Caki2 (cell line): Measurements from ENCODE around the gene FGF14. TPM values are rescaled to one million over a fixed set of nuclear protein-coding genes. Genes with fewer than 3 reads are reported as not detected.
A peak's percentile ranks its signal among the peaks of the same experiment; 100 is the strongest.

Experiments used
- DNase-seq: peaks from one replicate; pipeline ENCODE4 v3.0.0-alpha.2; 2015; ENCODE audit warnings: low read depth
- in situ Hi-C: cut with HindIII; loops from 2 replicates; pipeline ENCODE4 v1.10.0; 2016; ENCODE audit warnings: low sequenced_read_pairs, low pct_unique_long_range_greater_than_20kb, mixed read lengths
- total RNA-seq: library from RNA; depleted of rRNA; stranded (reverse); fragments of >200 nt; shearing (Covaris generic); gene quantifications from 2 replicates; pipeline ENCODE4 v1.2.3, GENCODE V29; 2014; ENCODE audit warnings: low replicate concordance

The FGF14 gene
- total RNA-seq, 1 experiment from 2014 or later, result not detected

DNA sequence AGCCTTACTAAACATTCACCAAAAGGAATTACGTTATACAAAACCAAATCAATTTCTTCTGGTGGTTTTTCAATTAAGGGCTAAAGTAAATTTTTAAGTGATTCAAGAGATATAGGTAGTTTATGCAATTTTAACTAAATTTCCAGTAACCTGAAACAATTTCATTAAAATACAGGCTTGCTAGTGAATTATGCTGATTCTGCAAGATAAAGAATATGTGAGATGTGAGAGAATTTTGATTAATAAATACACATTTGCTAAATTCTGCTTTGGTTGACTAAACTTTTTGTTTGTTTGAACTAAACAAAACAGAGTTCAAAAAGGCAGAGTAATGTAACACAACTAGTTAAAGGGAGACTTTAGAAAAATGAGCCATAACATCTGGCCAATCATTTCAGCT is 27.1 kb downstream of the FGF14 start:
- in situ Hi-C loops, result no loop called here
- no peak for DNase-seq

DNA sequence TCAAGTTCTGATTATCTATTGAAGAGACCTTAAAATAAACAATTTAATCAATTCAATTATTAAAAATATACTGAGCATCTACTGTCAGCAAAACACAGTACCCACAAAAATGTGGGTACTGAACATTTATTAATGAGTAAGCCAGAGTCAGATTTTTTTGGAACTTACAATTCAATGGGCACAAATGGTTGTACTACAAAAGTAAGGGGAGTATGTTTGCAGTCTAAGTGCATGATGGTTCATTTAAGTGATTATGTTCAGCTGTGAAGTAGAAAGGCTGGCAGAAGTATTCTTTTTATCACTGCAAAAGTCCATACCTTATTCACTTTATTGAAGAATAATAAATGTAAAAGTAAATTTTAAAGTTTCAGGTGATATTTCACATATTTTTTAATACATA is 27.6 kb downstream of the FGF14 start:
- DNase-seq, result no peak
- in situ Hi-C loops, result no loop called here

DNA sequence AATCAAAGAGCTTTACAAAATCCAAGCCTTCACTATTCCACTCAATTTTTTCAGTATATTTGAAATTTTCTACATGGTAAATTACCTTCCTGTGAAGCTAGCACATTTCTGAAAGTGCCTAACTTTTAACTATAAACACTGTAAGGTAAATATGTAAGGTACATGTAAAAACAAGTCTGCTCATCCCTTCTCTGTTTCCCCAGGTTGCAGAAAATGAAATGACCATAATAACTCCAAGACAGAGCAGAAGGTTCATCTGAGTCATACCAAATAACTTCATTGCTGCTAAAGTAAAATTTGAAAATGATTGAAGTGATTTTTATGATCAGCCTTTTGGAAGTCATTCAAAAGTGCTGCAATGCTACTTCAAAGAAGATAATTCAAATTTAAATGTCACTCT is 28.6 kb downstream of the FGF14 start:
- no peak for DNase-seq
- in situ Hi-C loops, result no loop called here

DNA sequence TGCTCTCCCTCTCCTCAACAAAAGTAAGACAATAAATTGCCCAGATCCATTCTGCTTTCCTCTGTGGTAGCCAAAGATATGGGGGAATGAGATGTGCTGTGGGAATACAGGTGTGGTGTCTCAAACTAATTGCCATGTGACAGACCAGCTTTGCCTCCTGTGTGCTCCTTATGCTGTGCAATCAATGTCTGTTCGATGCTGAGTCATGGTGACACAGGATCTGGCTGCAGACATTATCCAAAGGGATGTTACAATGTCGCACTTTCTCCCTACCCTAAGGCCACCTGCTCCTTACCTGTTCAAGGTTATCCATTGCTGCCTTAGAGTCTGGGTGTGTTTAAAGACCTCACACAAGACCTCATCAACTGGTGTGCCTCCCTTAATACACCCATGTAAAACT is 32.5 kb downstream of the FGF14 start:
- in situ Hi-C loops, result no loop called here
- DNase-seq, result peak; percentile 23

DNA sequence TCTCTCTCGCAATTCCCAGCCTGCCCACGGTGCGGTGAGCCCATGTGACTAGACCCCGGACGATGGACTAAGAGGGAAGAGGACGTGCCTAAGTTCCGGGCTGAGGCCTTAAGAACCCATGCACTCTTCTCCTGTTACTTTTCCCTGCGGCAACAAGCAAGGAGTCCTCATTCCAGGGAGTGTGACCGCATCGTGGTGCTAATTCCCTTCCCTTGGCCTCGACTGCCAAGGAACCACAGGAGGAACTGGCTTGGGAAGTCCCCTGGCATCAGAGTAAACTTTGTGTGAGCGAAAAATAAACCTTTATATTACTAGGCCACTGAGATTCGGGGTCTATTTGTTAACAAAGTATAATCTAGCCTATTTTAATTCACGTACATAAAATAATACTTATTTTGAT is 34.0 kb downstream of the FGF14 start:
- no peak for DNase-seq
- in situ Hi-C loops, result no loop called here

DNA sequence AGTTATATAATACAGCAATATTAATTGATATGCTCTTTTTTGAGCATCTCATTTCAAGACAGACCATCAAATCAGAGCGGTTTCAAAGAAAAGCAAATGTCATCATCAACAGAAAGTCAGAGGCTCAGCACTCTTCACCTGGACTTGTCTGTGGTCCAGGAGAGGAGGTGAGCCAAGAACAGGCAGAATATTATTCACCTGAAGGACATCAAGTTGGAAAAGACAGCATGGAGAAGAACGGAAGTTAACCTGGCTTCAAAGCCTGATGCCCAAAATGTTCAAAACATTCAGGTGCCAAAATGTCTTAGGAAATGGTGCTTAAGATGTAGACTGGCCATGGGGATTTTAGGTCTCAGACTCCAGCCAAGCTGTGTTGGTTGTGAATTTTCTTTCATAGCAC is 40.7 kb downstream of the FGF14 start:
- in situ Hi-C loops, result no loop called here
- no peak for DNase-seq

DNA sequence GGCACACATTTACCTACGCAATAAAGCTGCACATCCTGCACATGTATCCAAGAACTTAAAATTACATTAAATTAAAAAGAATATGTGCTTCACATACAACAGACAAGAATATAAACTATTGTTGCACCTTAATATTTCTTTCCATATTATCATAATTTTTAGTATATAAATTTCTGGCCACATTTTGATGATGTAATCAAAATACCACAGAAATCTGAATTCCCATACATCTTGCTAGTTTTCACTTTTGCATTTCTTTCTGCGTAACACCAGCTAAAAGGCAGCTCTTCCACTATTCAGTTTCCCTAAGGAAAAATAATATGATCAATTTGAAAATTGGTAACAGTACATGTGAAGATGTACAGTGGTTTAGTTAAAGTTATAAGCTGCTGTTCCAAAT is 42.6 kb downstream of the FGF14 start:
- in situ Hi-C loops, result no loop called here
- DNase-seq, result no peak

DNA sequence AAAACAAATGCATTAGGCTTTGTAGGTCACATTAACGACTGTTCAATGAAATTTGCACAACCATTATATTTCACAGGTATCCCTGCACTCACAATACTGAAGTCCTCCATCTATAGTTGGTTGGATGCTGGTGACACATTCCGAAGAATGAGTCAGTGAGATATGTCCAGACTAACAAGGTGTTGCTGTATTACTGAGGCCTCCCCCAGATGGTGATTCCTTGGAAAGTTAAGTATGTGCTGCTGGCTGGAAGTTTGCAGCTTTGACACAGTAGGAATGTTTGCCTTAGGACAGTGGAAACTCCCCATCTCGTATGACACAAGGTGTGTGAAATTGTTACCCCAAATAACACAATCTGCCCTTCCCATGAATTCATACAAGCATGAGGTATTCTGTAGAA is 46.6 kb downstream of the FGF14 start:
- no peak for DNase-seq
- in situ Hi-C loops, result no loop called here

DNA sequence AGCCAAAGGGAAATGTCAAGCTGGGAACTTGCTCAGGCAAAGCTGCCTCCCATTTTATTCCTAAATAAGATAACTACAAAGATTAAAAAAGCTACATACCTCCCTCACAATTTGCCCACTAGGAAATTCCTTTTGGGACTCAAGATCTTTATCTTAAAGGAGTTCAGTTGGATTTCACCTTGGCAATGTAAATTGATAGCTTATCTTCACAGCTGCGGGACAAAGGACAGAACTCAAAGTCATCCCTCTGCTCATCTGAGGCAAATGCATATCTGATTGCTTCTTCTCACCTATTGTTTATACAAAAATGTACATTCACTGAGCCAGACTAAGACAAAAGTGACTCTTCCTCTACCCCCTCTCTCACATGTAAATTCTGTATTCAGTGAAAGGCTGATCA is 47.8 kb downstream of the FGF14 start:
- DNase-seq, result no peak
- in situ Hi-C loops, result no loop called here

DNA sequence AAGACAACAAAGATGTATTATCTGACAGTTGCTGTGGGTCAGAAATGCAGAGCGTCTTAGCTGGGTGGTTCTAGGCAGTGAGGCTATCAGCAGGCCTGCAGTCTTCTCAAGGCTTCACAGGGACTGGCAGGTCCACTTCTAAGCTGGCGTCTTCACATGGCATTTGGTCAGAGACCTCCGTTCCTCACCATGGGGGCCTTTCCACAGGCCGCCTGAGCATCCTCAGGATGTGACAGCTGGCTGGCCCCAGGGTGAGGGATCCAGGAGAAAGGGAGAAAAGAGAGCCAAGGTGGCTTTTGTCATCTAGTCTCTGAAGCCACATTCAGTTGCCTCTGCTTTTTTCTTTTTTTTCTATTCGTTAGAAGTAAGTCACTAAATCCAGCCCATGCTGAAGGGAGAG is 50.3 kb downstream of the FGF14 start:
- no peak for DNase-seq
- in situ Hi-C loops, result no loop called here

DNA sequence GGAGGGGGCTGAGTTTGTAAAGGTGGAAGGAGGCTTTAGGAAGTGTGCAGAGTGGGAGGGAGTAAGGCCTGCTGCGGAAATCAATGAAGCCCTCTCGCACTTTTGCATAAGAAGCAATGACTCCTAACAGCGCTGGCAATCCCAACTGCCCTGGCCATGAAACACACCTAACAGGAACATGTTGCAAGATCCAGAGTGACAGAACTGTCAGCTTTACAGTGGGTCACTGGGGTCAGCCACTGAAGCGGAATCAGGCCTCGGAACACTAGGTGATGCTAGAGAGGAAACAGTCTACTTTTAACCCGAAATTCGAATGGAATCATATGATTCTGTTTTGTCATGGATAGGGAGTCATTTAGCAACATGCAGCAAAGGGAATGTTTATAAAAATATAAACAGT is 54.4 kb downstream of the FGF14 start:
- DNase-seq, result no peak
- in situ Hi-C loops, result no loop called here

DNA sequence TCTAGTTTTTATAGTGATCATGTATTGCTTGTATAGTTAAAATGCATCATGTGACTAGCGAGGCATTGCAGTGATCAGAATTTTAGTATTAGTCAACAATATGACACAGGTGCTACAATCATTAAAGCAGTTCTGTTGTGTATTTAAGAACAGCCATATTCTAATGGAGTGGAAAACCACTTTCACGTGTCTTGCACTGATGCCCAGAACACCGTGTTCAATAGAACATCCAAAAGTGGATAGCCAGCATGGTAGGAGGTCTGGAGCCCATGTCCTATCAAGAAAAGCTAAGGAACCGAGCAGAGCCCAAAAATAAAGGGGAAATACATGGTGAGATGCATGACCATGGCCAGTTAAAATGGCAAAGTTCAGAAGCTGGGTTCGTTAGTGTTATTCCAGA is 55.1 kb downstream of the FGF14 start:
- DNase-seq, result no peak
- in situ Hi-C loops, result no loop called here

DNA sequence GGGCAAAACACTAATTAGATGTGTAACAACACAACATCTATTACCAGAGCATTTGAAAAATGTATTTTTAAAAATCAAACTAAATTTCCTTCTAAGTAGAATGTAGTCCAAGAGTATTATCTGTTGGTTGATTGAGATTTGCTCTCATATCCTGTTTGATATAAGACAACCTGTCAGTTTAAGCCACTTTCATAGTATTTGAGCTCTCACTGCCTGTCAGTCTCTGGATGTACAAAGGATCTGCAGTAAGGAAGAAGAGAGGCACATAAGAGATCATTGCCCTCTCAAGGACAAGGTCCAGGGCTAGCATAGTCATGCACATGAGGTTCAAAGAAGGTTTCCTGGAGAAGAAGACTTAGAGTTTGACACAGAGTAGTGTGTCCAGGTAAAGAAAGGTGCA is 57.4 kb downstream of the FGF14 start:
- in situ Hi-C loops, result no loop called here
- no peak for DNase-seq

DNA sequence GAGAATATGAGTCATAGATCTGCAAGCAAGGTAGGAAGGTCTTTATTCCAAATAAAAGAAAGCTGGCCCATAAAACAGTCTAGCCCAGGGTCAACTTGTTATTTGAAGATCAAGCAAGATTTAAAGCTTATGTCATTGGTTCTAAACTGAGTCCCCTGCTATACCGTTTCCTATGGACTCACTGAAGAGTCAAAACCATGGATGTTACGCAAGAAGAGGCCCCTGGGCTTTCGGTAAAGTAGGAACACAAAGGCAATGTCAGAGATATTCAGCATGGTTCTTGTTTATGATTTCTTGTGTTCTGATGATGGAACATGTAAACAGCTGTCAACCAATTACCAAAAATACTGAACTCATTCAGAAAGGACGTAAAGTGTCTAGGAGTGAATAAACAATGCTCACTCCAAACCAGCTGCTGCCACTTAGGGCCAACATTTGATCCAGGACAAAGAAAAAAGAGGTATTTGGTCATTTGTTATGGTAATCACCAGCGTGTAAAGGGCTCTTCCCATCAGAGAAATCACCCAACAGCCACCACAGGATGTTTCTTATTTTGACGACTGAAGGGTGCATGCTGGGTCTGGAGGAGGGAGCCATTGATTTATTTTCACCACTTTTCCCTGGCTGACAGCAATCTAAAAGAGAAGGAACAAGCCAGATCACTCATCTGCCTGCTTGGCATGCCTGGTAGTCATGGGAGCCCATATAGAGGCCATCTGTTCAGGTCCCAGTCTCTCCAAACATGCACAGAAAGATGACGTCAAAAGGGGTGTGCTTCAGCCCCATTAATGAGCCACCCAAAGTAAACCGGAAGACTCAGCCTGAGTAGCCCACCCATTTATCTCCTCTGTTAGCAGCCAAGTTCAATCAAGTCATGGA is 68.3 kb downstream of the FGF14 start:
- in situ Hi-C loops, result no loop called here
- DNase-seq, result no peak

DNA sequence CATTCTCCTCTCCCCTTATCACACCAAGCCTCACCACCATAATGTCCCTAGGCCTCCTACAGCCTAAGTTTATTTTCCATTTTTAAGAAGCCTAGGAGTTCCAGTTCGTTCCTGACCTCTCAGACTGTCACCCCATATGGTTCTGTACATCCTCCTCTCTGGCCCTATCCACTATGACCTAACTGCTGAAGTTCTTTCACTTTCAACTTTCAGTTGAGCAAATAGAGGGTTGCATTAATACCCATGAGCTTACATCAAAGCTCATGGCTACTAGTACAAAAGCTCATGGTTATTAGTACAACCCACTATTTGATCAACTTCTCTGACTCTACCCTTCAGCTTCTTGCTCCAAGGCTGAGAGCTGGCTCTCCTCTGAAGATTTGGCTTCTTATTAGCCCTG is 72.9 kb downstream of the FGF14 start:
- no peak for DNase-seq
- in situ Hi-C loops, result no loop called here

DNA sequence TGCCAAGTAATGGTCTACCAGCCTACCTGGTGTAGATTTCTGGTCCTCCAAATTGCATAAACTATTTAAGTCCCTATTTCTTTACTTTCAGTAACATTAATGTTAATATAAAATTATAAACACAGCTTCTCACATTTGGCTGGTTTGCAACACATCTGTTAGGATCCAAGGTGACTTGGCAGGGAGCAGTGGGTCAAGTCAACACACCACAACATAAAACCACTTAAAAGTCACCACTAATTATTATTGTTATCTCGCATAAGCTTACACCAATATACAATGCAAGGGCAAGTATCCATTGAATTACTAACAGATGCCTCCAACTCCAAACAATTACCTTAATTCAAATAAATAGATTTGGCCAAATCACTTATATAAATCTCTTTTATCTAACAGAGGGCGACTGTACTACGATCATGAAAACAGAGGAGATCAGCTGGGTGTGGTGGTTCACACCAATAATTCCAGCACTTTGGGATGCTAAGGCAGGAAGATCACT is 74.7 kb downstream of the FGF14 start:
- in situ Hi-C loops, result no loop called here
- DNase-seq, result no peak

DNA sequence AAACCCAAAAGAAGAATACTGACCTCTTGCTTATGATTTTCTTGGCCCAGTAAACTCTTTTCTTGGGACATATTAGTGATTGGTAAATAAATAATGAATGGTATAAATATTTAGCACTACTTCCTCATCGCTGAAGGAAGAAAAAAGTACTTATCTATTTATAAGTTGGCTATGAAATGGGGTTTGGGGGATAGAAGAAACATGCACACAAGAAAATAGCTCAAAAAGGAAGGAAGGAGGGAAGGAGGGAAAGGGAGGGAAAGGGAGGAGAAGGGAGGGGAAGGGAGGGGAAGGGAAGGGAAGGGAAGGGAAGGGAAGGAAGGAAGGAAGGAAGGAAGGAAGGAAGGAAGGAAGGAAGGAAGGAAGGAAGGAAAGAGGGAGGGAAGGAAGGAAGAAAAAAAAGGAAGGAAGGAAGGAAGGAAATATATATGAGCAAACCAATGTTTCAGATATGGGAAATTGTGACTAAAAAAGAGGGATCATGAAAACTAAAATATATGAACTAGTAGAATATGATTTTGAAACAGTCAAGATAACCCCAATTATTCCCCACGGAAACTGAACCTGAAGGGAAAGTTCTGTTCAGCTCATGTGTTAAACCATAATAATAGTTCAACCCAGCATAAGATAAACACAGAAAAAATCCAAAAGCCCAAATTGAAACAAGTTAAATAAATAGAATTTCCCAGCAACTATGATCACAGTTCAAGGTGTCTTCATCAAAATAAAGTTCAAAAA is 75.3 kb downstream of the FGF14 start:
- in situ Hi-C loops, result no loop called here
- no peak for DNase-seq

DNA sequence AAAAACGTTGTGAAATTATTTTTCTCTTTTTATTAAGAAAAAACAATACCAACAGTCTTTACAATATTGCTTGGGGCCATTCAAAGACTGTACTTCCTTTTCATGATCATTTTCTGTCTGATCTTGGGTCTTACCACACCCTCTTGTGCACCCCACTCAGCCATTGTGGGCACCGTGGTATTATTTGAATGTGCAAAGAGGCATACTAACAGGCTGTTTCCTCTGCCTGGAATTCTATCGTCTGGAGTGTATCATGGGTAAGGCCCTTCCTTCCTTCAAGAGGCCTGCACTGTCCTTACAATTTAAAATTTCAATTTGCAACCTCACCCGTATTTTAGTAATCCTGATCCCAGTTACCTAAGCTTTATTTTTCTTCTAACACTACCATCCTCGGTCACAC is 76.5 kb downstream of the FGF14 start:
- in situ Hi-C loops, result no loop called here
- no peak for DNase-seq

DNA sequence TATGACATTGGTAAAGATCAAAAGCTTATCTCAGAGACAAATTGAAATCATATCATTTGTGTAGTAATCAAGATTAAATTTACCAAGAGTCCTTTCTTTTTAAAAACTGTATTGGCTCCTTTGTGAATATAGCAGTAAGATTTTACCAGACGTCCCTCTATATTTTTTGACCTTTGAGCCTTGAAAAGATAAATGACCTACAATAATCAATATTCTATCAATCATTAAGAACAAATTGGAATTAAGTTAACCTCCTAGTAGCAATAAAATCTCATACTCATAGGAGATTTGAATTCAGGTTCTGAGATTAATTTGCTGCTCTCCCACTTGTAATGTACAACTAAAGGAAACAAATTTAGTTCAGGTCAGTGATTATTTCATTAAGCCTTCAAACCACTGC is 78.3 kb downstream of the FGF14 start:
- no peak for DNase-seq
- in situ Hi-C loops, result no loop called here

DNA sequence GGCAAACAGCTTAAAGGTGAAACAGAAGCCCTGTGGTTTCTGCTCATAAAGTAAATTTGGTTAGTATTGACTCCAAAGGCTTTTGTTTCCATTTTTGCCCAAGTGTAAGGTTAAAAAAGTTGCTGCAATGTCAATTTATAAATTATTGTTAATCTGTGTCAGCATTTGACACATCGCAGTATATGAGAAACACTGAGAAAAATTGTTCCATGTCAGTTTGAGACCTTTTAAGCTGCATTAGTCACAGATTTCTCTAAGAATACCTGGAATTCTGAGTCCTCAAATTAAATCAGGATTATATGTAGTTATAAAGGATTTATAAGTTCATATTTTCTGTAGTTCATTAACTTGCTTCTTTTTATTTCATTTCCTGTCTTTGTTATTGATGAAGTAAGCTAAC is 78.8 kb downstream of the FGF14 start:
- no peak for DNase-seq
- in situ Hi-C loops, result no loop called here
